ENCODE data around the gene RDX.
A peak's percentile ranks its signal among the peaks of the same experiment; 100 is the strongest.

The RDX gene

DNA sequence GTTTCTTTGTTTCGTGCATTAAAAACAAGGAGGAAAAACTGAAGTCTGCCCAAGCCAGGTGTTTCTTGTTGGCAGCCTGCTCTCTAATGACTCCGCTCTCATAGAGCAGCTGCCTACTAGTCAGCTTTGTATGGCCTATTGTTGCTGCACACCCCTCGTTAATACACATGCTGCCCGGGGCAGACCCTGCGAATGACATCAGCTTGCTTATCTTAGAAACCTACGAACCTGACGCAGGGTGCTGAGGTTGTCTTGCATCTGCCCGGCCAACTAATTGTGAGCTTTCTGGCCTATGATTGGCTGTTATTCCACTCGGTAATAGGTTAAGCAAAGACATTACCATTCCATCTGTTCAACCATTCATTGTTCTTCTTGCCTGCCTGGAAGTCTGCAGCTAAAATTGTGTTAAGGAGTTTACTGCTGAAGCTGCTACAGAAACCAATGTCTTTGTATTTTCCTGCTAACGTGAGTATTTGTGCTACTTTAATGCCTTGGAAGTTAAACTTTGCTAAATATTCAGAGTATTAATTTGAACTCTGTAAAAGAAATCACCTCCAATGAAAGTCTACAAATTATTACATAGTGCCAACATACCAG, 165.7 kb downstream of the RDX start:
- DNase-seq (ENCODE audit: low read depth), result peak; percentile 69
- no peak overlapping the region for H3K4me3 ChIP-seq (ENCODE audit: low read length)
- TF ChIP-seq, protein P1, sequence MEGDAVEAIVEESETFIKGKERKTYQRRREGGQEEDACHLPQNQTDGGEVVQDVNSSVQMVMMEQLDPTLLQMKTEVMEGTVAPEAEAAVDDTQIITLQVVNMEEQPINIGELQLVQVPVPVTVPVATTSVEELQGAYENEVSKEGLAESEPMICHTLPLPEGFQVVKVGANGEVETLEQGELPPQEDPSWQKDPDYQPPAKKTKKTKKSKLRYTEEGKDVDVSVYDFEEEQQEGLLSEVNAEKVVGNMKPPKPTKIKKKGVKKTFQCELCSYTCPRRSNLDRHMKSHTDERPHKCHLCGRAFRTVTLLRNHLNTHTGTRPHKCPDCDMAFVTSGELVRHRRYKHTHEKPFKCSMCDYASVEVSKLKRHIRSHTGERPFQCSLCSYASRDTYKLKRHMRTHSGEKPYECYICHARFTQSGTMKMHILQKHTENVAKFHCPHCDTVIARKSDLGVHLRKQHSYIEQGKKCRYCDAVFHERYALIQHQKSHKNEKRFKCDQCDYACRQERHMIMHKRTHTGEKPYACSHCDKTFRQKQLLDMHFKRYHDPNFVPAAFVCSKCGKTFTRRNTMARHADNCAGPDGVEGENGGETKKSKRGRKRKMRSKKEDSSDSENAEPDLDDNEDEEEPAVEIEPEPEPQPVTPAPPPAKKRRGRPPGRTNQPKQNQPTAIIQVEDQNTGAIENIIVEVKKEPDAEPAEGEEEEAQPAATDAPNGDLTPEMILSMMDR (conservative IDR thresholded peaks at IDR 0.05; ENCODE audit: low read depth, low read length), result no peak

DNA sequence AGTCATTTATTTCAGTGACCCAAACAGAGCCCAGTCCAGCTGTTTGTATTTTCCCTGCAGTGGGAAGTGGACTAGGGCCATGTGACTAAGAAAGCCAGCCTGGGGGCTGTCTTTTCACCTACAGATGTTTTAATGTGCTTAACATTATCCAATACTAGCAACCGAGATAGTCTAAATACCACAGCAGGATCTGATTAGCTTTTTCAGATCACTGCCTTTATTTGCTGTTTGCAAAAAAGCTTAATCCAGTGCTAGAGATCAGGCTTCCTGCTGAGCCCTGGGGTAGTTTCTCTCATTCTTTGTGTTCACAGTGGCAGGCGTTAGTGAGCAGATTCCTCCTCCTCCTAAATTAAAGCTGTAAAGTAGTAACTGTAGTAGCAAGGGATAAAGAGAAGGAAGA, 168.3 kb downstream of the RDX start:
- TF ChIP-seq, protein P1 (conservative IDR thresholded peaks at IDR 0.05; ENCODE audit: low read depth, low read length), result no peak
- DNase-seq (ENCODE audit: low read depth), result peak; percentile 48
- H3K4me3 ChIP-seq (ENCODE audit: low read length), result no peak overlapping the region

DNA sequence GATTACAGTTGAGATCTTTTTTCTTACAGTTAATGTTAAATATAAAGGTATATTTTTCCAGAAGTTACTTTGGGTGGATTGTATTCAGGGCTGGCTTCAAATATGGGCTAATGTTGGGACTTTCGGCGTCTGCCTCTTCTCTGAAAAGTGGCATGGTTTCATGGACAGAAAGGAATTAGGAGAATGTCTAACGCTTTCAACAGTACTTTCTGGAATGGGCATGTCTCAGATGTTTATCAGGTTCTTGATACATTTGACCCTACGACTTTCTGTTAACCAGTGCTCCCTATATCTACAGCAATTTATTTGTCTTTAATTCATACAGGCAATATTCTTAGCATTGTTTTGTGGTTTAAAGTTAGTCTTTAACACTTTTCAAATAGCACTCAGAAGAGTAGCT, 169.5 kb downstream of the RDX start:
- no peak for DNase-seq (ENCODE audit: low read depth)
- TF ChIP-seq, protein P1 (conservative IDR thresholded peaks at IDR 0.05; ENCODE audit: low read depth, low read length), result no peak
- no peak overlapping the region for H3K4me3 ChIP-seq (ENCODE audit: low read length)

DNA sequence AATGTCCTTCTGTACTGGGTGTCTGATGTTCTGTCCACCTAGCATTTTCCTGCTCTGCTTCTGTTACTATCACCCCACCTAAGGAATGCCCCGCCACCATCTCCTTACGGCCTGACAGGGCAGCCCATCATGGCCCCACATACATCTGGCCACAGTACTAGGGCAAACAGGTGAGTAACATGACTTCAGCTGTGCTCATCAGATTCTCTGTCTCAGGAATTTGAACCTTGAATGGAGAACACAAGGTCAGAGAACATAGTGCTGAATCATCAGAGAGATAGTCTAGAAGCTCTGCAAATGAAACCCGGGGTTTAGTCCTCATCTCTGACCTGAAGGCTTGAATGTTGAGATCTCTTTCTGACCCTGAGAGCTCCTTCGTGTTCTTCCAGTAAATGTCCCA, 170.8 kb downstream of the RDX start:
- TF ChIP-seq, protein P1 (conservative IDR thresholded peaks at IDR 0.05; ENCODE audit: low read depth, low read length), result no peak
- DNase-seq (ENCODE audit: low read depth), result no peak
- H3K4me3 ChIP-seq (ENCODE audit: low read length), result no peak overlapping the region

All from retinal pigment epithelial cell (primary cell).